NCI-H1436 treated with DMSO at 0.1 percent for 48 hours (cell line): ENCODE measurements around the gene LRRC8C.

Experiments used
- DNase-seq: peaks from one replicate; lab custom pipeline; 2025; lab: John Stamatoyannopoulos, UW

The LRRC8C gene

DNA sequence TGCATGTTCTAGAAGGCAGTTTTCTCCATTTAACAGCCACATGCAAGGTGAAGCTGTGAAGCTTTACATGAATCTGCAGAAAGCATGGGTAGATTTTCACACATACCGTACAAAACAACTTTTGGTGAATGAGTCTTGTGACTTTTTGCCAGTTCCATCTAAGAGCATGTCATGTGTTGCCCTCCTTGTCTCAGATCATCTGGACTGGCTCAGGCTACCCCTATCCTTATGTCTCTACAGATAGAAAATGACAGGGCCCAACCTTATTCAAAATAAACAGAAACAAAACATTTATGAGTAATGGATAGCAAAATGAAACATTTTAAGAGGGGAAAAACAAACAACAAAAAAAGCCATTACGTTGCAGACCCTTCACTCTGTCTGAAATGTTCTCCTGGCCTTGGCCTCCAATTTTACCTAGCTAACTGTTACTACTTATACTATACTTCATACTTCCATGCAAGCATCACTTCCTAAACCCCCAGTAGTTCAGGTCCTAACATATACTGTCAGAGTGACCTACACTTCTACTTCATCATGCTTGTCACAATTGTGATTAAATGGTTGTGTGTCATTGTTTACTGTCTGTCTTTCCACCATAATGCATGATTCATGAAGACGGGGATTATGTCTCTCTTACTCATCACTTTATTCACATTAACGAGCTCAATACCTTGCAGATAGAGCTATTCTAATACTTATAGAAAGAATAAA, 39.0 kb downstream of the LRRC8C start:
- no peak for DNase-seq

DNA sequence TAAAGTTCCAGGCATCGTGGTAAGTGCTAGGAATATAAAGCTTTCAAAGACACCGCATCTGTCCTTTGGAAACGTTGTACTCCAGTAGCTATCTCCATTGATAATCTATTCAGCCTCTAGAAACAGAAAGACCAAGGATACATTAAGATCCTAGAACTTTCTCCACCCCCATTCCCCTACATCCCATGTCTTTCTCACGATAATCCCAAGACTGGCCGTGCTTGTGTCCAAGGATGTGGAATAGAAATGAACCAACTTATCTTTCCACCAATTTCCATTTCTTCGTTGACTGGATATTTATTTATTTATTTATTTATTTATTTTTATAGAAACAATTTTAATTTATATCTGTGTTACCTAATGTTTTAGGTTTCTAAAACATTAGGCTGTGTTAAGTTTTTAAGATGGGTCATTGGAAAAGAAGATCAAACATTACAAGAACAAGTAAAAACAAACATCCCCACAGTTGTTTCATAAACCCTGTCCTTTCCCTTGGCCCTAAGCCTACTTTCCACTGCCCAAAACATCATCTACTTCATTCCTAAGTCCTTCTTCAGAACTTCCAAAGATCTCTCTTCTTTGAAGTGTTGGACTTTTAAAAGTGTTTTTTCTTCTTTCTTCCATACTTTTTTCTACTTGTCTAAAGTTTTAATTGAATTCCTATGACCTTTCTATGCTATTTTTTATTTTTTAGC, 39.7 kb downstream of the LRRC8C start:
- no peak for DNase-seq

DNA sequence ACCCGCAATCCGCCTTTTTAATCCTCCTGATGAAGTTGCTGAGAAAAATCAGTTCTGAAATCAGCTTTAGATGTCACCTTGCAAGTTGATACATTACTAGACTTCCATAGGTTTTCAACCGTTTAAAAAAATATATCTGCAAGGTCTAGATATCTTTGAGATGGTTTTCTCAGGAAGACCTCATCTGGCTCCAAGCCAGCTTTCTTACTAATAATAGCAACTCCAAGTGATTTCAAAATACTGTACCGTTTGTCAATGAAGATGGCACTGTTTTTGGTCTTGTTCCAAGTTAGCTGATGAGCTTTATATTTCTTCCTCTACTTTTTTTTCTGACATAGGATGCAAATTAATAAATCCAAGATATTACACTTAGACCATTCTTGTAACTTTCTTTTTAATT, 40.3 kb downstream of the LRRC8C start:
- DNase-seq = no peak

DNA sequence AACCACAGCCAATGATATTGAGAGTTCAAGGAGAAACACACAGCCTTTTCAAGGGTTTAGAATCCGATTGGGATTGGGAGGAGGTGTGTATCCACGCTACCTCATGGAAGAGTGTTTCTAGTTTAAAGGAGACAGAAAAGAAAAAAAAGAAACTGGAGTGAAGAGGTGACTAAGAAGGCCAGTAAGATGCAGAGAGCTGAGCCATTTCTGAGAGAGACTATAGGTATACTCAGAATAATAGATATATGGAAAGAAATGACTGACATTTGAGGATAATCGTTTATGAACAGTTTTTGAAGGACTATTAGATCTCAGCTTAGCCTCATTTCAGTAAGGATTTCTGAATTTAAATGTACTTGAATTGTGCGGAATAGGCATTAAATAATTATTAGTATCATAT, 42.8 kb downstream of the LRRC8C start:
- DNase-seq = no peak

DNA sequence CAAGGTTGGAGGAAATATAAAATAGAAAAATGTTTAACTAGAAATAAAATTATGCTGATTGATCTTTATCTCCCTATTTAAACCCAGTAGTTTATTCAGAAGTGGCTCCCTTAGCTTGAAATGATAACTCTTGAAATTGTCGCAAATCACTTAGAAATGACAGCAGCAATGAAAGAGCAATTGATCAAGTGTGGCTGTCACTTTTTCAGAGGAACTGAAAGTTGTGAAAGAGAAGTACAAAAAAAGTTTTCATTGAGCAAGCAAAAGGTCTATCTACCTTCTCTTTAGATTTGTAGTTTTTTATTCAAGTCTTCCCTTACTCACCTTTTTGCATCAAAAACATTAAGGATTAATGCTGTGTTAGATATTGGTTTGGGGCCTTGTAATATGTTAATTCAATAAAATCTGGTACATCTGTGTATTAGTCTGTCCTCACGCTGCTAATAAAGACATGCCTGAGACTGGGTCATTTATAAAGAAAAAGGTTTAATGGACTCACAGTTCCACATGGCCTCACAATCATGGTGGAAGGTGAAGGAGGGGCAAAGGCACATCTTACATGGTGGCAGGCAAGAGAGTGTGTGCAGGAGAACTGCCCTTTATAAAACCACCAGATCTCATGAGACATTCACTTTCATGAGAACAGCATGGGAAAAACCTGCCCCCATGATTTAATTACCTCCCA, 48.3 kb downstream of the LRRC8C start:
- no peak for DNase-seq

DNA sequence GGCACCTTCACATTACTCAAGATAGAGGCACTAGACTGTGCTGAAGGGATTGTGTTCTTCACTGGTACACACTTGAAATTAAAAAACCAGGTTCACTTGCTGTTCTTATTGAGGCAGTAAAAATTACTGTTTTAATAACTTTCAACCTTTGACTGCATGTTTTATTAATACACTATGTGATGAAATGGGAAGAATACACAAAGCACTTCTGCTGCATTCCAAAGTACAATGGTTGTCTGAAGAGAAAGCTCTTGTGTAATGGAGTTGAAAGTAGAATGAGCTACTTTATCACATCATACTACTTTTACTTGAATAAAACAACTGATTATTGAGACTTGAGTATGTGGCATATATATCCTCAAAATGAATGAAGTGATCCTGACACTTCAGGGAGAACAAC, 49.7 kb downstream of the LRRC8C start:
- DNase-seq = no peak

DNA sequence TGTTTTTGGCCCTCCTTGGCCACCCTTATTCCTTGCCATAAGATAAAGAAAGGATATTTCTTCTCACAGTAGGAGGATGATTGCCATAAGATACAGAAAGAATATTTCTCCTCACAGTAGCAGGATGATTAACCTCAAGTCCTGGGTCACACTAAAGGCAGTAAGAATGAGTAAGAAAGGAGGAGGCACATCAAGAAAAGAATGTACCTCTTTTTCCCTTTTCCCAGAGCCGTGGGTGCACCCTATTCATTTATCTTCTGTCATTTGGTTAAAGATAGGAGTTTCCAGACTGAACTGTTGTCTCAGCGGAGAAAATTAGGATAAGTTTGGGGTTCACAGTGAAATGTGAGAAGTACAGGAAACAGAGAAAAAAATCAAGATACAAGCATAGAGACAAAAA, 52.5 kb downstream of the LRRC8C start:
- no peak for DNase-seq

DNA sequence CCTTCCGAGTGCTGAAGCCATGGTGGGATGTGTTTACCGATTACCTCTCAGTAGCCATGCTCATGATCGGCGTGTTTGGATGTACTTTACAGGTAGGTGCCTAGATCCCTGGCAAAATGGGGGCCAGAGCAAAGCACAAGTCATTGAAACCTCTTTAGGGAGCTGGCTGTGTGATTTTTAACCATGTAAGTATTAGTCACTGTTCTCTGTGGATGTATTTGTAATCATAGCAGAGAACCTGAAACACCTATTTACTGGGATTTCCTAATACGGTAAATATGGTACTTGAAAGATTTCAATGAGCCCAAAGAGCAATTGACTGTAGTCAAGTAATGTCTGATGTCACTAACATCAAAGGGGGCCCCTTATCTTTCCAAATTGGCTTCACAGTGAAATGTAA, 53.6 kb downstream of the LRRC8C start:
- no peak for DNase-seq

DNA sequence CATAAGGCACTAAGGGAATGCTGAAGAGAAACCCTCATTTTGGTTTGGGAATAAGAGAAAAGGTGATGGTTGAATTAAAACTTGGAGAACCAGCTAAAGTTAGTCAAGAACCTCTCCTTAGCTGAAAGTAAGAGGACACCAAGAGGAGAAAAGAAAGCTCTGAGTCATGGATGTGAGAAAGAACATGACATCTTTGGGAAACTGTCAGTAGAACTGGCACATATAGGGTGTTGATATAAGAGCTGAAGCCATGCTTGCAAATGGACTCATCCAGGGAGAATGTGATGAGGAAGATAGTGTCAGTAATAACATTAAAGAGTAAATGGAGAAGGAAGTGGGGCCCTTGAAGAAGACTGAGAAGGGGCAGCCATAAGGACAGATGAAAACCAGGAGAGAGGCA, 54.3 kb downstream of the LRRC8C start:
- DNase-seq = no peak

DNA sequence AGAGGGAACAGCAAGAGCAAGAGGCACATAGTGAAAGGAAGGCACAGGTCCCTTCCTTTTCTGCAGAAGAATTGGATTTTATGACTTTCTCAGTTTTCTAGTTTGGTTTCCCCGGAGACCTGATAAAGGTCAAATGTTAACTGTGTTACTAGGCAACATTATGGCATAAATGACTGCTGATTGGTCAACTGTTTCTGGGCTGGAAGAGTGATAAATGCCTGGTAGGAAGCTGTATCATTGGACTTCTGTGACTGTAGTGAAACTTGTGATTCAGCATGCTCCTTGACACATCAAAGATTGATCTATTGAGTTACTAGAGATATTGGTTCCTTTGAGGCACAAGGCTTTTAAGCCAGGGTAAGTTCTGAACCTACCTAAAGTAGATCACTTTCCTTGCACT, 55.7 kb downstream of the LRRC8C start:
- no peak for DNase-seq

DNA sequence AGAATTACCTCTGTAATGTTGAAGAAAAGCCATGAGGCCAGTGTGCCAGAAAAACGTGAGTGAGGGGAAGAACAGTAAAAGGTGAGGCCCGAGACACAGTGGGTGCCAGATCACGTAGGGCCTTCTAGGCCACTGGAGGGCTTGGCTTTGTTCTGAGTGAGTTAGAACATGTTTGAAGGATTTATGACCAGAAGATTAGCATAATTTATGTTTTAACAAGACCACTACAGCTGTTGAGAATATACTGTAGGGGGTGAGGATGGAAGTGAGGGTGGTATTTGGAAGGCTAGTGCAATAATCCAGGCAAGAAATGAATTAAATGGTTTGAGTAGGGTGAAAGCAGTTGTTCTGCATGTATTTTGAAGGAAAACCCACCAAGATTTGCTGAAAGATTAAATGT, 56.3 kb downstream of the LRRC8C start:
- DNase-seq = no peak

DNA sequence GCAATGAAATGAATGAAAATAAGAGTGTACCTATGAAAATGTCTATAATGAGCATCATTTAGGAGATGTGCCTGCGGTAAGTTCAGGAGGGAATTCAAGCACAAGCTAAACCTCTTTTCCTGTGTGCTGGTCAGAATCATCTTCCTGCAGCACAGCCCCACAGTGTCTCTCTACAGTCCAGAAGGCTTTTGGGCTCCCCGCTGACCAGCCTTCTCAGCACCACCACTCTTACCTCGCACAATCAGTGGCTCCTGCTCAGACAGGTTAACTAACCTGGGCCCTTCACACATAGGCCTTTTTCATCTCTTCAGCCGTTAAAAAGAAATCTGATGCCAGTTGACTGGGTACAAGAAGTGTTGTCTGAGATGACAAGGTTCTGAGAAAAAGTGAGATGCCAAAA, 57.7 kb downstream of the LRRC8C start:
- no peak for DNase-seq

DNA sequence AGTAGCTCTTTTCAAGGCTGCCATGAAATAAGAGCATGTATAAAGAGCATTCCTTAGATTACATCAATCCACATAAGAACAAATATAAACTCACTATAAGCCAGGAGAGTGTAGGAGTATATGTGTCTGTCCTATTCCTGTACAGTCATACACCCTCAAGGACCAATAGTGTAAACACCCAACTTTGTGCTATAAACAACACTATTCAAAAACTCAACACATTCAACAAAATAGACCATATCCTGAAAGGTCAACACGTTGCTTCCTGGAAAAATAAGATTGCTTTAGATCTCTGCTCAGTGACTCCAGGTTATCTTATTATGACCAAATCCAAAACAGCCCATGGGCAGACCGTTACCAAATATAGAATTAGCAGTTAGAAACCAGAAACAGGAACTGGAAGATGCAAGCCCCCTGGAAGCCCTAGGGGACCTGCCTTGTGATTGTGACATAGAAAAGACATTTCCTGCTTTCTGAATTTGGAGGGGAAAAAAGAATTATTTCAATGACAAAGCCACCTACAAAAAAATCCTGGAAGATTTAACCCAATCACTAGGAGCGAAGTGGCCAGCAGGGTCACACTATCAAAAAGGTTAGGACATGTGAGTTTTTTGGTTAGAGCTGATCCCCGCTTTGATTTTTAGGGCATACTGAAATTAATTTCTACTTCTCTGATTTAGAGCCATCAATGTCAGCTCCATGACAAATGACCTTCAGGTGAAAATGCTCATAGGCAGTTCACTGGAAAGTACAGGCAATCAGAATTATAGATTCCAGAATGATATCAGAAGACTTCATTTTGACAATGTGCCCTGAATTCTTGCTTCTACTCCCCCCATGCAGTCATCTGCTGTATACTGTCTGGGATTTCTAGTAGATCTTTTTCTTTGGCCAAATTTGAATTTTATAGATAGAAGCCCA, 59.9 kb downstream of the LRRC8C start:
- no peak for DNase-seq

DNA sequence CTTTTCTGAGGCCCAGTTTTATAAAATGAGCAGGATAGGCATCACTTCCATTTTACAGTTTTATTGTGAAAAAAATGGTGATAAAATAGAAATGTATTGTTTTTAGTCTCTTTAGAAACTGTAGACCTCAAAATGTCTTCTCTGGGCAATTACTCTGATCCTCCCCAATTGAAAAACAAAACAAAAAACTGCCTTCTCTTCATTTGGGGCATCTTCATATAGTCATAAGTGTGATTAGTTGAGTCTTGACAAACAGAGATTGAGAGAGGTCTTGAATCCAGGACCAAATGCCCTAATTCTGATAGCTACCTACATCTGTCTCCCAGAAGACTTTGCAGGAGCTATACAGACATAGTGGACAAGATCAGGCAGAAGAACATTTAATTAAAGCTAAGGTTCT, 62.9 kb downstream of the LRRC8C start:
- no peak for DNase-seq

DNA sequence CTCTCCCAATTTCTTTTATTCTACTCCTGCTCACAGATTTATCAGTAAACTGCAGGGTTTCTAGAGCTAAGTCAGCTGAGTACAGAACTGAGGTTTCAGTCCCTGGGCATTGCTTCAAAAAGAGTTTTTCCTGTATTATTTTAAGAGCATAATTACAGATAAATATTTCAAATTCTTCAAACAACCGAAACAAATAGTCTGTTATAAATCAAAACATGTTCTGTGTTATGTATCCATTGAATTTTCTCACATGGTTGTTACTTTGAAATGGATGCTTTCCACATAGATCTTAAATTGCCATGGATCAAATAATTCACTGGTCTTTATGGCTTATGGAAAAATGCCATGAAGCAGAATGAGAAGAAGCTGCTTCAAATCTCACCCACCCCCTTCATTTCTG, 64.5 kb downstream of the LRRC8C start:
- no peak for DNase-seq

DNA sequence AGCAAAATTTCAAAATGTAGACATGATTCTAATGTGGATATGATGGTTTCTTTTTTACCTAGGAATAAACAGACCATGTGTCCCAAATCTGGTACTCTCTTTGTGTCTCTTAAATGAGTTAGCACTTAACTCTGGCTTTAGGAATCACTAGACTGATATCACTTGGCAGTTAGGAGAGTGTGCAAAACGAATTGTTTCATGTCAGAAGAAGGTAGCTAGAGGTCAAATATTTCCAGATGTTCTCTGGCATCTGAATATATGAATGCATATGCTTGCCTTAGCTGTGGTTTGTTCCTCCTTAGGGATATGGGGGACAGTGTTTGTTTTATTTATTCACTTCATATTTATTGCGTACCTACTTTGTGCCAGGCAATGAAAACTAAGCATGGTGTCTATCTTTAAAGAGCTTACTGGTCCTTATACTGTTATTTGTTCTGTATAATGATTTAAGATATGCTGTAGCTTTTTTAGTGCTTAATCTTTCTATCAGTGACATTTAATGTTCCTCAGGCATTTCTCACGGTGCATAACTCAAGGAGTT, 65.2 kb downstream of the LRRC8C start:
- DNase-seq = no peak

DNA sequence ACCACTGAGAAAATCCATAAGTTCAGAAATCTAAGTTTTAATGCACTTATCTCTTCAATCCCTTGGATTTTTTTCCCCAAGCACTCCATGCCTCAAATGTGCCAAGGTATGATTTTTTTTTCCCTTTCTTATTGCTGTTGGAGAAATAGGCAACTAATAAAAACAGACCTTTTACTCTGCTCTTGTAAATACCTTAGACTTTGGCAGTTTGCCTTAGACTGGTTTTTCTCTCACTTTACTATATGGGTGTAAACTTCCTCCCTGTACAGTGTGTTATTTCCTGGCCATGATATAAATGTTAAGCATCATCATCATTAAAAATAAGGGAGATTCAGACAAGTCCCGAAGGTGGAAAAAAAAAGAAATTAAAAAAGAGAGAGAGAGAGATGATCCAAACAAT, 65.7 kb downstream of the LRRC8C start:
- DNase-seq = no peak

DNA sequence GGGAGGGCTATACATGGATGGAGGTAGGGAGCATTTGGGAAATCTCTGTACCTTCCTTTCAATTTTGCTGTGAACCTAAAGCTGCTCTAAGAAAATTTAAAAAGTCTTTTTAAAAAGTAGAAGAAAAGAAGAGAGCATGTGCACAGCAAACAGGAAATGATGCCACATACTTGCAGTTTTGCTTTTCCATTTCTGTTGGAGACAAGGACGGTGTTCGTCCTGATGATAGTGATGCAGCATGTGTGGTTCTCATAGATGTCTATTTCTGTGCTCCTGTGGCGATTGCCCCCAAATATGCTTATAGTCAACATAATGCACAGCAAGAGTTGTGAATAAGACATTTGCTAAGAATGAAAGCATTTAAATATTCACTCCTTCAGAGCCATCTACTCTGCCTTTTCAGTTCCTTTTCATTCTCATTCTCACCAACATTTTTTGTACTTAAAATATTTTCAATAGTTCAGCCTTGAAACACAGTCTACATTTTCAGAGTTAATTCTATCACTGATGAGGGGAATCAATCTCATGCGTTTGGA, 66.6 kb downstream of the LRRC8C start:
- no peak for DNase-seq

DNA sequence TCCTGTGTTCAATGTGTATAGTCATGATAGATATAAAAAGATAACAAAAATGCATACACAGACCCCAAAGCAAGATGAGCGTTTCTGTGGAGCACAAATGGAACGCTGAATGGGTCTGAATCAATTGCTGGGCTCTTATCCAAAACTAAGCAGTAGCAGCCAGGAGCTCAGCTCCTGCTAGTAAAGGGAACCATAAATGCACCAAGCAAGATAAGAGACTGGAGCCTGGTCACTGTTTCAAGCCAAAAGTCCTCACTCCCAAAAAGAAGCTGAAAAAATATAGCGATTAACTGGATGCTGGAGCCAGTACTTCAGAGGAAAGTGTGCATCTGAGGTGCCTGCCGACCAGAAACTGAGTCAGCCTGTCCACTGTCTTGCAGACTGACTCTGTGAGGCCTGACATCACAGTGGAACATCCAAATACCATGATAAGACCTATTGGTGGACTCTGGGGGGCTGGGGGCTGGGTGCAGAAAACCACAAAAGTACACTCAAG, 68.9 kb downstream of the LRRC8C start:
- DNase-seq = no peak

DNA sequence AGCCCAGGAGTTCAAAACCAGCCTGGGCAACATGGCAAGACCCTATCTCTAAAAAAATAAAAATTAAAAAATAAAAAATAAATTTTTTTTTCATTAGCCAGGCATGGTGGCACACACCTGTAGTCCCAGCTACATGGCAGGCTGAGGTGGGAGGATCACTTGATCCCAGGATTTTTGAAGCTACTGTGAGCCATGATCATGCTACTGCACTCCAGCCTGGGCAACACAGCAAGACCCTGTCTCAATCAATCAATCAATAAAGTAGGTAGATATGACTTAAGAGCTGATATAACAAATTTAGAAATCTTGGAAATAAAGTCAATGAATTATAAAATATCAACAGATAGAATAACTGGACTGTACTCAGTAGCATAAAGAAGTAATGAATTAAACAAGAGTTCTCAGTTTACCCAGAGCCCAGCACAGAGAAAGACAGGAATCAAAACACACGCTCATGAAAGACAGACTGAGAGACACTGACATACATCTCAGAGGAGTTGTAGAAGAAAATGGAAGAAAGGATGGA, 69.7 kb downstream of the LRRC8C start:
- no peak for DNase-seq

DNA sequence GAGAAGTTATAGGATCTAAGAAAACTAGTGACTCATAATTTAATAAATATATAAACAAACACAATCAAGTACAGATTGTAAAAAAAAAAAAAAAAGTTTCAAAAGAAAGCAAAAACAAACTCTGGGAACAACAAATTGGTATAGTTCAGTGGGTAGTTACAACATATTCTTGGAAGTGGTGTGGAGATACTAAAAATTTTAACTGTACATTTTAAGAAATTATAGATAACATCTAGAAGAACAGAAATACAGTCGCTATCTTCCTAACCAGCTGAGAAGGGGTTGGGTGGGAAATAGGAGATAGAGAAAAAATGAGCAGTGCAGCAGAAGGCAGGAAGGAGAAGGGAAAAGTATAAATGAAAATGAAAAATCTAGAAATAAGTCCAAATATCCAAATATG, 70.5 kb downstream of the LRRC8C start:
- DNase-seq = no peak
